ENCODE measurements around the gene HOXC5.

- TF ChIP-seq CTCF (IDR thresholded peaks at IDR 0.05; ENCODE audit: low read depth, low read length, missing input control), result no peak
- no peak for TF ChIP-seq TAF1 (conservative IDR thresholded peaks at IDR 0.05)
- TF ChIP-seq YY1 (IDR thresholded peaks at IDR 0.05), result no peak
These were observed 15.6 kb upstream of the HOXC5 start for GRCh38 chr12:54017027-54017788.

All from liver (tissue), 3 donors.